ENCODE data around the gene FBXO42.

The FBXO42 gene

DNA sequence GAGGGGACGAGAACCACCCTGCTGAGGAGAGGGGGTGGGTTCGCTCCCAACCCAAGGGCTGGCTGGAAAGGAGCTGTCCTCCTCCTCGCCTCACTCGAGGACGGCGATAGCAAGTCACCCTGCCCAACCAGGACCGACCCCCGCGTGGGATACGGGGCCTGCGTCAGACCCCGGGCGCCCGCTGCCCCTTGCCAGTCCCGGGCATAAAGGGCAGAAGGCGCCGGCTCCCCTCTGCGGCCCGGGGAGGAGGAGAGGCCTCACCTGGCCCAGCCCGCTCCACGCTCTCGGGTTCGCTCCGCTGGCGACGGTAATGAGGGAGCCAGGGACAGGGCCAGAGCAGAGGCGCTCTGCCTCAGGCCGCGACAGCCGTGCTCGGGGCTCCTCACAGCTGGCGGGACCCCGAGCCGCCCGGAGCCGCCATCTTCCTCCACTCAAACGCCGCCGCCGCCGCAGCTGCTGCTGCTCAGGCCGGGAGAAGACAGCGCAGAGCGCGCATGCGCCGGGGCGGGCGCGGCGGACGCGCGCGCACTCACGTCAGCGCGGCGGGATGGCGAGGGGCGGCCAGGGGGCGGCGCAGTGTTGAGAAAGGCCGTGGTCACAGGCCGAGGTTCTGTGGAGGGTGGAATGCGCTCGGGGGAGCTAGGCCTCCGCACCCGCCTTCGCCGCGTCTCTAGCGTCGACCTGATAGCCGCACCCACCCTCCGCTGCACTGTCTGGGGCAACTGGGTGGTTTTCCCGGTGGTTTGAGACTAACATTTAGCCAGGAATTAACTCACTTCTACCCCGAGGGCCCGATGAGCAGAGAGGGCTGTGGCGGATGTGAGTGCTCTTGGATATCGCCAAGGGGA is at the start of gene FBXO42:
TSS of gene FBXO42 (minus strand) at position 487 of the 848 bp plus-strand sequence. CDS start 37,062 bp downstream, outside the sequence.
- in situ Hi-C loops (cut with MboI; ENCODE audit: low sequenced_read_pairs): no loop called here

DNA sequence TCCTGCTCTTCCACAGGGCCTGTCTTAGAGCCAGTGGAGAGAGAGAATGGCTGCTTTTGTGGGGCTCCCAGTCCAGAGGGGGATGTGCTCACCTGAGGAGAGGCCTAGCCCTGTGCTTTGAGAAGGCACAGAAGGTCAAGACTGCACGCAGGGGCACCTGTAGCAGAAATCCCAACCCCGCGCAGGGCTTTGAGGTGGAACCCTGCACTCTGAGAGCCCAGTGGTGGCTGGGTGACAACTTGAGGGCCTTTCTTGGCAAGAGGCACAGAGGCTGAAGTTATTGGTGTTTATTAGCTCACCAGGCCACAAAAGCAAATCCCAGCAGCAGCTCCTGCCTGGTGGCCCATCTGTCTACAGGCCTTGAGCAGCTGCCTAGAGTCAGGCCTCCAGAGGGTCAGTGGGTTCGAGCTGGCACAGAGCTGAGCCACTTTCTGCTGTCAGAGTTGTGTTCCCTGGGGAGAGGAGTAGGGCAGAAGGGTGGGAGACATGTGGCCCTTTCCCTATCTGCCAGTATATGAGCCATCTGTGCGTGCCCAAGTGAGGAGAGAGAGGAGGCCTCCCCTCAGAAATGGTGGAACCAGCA is 46.2 kb upstream of the FBXO42 start:
- in situ Hi-C loops (cut with MboI; ENCODE audit: low sequenced_read_pairs): no loop called here

DNA sequence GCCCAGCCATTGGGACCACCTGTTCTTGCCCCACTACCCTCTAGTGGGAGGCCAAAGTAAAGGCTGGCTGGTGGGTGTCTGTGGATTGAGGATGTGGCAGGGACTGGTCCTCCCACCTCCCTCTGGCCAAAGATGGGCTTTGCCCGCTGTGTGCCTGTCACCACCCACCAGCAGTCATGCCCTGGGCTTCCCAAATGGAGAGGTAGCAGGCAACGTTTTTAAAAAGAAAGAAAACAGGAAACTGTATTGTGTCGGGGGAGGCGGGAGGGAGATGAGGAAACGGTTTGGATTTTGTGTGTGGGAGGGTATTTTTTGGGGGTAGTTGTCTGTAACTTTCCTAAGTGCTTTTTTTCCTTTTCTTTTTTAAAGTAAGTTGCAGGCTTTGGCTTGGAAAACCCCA is 44.8 kb upstream of the FBXO42 start:
- in situ Hi-C loops (cut with MboI; ENCODE audit: low sequenced_read_pairs): no loop called here

DNA sequence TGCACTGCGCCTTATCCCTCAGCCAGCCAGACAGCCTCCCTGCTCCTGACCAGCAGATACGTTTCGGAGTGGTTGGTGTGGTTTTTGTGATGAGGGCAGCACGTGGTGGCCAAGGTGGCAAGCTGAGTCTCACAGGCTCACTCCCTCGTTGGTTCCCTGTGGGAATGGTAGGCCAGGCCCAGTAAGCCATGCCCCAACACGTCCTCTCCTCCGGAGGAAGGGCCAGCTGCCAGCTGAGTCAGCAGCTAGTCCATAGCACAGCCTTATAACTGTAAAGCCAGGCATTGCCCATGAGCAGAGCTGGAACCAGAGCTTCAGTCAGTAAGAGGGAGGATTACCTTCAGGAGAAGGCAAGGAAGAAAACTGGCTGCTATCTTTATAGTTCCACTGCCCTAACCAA is 44.3 kb upstream of the FBXO42 start:
- in situ Hi-C loops (cut with MboI; ENCODE audit: low sequenced_read_pairs): no loop called here

DNA sequence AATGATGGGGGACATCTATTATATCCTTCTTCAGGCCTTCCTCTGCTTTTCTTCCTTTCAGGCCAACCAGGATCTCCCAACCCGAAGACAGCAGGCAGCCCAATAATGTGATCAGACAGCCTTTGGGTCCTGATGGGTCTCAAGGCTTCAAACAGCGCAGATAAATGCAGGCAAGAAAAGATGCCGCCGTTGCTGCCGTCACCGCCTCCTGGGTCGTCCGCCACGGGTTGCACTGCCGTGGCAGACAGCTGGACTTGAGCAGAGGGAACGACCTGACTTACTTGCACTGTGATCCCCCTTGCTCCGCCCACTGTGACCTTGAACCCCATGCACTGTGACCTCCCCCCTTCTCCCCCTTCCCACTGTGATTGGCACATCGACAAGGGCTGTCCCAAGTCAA is 42.7 kb upstream of the FBXO42 start:
- in situ Hi-C loops (cut with MboI; ENCODE audit: low sequenced_read_pairs): no loop called here

DNA sequence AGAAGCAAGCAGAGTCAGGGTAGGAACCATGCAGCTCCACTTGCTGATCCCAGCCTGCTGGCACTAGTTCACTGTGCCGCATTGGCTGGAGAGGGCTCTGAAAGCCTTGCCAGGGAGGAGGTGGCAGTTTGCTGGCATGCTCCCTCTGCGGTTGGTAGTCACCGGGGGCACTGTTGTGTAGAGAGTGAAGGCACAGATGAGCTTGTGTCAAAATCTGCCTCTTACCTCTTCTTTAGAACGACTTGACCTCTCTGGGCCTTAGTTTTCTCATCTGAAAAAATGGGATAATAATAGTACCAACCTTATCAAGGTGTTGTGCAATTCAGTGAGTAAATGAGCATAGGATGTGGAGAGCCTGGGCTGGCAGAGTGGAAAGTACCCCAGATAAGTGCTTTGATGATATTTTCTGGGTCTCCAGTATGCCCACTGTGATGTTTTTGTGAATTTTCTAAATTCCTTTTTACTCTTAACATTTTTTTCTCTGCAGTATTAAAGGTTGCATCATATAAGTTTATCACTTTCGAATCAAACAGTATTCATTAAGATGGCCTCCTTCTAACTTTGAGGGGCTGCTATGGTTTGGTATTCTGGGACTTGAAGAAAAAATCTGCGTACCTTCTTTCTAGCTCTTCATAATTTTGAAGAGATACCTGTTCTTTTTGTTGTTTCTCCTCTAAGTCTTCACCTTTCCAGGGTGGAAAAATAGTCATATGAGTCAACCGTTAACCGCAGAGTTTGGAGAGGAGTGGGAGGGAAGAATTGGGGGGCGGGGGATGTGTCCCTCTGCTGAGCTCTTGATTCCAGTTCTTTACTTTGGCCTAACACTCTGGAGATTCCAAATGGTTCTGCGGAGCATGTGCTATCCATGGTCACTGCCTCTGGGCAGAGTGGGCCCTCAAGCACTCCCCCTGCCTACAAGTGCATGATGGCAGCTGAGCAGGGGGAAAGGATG is 41.6 kb upstream of the FBXO42 start:
- in situ Hi-C loops (cut with MboI; ENCODE audit: low sequenced_read_pairs): no loop called here

DNA sequence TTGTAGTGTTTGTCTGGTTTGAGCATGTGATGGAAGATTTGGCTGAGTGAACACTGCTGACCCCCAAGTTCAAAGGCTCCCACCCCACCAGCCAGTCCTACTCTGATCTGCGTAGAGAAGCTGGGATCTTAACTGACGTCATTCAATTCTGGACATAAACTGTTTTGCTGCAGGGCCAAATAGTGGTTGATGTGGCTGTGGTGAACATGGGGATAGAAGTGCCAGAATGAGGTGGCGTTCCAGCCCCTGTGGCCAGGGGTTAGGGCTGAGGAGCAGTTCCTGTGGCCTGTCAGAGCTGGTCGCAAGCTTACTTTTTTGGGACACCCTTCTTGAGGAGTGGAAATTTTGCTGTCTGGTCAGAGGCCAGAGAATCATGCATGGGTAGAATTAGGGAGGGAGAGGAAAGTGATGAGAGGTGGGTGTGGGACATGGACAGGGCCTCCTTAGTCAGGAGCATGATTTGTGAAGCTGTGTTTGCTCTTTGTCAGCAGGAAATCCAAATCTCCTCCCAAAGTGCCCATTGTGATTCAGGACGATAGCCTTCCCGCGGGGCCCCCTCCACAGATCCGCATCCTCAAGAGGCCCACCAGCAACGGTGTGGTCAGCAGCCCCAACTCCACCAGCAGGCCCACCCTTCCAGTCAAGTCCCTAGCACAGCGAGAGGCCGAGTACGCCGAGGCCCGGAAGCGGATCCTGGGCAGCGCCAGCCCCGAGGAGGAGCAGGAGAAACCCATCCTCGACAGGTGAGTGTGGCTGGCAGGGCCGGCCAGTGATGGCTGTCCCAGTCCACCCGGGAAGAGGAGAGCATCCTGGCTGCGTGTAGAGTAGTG is 40.7 kb upstream of the FBXO42 start:
- in situ Hi-C loops (cut with MboI; ENCODE audit: low sequenced_read_pairs): no loop called here

DNA sequence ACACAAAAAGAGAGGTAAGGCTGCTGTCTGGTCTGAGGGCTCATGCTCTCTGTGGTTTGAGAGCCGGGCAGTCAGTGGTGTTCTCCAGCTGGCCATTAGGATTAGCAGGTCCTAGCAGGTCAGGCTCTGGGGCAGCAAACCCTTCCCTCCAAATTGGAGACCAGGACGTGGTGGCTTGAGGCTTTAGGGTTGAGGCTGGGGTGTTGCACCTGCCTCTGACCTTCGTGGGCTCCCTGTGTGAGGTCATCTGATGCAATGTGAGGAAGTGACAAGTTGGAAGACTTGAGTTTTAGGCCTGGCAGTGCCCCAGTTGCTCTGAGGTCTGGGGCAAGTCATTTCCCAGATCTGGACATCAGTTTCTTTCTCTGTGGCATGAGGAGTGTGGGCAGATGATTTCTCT is 39.1 kb upstream of the FBXO42 start:
- in situ Hi-C loops (cut with MboI; ENCODE audit: low sequenced_read_pairs): no loop called here

DNA sequence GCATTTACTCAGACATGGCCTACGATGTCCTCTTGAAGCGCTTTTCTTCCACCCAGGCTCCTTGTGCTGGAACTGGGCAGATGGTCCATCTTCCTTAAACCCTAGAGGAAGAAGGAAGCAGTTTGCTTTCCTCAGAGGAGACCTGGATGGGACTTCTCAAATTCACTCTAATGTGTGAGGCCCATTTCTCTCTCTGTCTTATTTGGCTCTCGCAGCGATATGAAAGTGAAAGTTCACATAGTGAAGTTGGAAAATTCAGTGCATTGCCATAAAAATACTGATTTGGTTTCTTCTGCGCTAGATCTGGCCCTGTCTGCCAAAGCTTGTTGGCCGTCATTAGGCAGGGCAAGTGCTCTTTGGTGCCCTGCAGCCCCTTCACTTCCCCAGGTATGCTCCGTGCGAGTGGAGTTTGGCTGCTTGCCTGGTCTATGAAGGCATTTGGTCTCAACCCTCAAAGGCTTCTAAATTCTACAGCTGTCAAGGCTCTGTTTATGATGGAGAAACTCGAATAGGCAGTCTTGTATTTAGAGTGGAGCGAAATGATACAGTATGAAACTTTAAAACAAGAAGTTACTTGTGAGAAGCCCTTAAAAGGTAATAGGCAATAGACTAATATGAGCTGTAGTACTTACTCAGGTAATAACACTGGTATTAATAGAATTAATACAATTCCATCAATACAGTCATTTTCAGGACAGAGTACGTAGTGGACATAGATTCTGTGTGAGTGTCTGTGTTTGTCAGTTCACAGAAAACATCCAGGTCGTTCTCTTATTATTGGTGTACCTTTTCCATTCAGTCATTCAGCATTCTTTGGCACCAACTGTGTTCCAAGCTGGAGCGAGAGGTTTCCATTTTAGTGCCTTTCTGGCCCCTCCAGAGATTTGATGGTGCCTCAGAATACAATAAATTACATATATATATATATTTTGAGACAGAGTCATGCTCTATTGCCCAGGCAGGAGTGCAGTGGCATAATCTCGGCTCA is 35.2 kb upstream of the FBXO42 start:
- in situ Hi-C loops (cut with MboI; ENCODE audit: low sequenced_read_pairs): no loop called here

DNA sequence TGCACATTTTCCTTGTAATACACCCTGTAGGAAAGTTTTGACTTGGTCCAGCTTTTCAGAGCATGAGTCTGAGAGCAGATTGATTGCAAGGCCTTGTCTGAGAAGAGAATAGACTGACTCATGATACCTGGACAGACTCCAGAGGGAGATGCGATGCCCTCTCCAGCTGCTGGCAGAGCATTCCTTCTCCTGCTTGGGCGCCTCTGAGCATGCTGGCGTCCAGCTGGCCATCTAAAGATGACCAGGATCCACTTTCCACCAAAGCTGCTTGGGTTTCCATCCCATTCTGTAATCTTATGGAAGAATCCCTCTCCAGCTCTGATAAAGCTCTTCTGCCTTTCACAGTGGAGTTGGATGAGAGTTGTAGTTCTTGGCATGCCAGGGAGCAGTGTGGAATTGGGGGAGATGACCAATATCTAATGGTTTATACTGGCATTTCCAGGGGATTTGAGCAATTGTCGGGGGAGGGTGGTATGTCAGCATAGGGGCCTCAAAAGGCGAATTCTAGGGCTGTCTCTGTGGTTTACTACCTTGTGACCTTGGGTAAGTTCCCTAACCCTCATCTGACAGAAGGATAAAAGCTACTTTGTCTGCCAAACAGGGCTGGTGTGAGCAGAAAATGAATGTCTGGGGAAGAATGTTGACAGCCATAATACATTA is 34.3 kb upstream of the FBXO42 start:
- in situ Hi-C loops (cut with MboI; ENCODE audit: low sequenced_read_pairs): no loop called here

DNA sequence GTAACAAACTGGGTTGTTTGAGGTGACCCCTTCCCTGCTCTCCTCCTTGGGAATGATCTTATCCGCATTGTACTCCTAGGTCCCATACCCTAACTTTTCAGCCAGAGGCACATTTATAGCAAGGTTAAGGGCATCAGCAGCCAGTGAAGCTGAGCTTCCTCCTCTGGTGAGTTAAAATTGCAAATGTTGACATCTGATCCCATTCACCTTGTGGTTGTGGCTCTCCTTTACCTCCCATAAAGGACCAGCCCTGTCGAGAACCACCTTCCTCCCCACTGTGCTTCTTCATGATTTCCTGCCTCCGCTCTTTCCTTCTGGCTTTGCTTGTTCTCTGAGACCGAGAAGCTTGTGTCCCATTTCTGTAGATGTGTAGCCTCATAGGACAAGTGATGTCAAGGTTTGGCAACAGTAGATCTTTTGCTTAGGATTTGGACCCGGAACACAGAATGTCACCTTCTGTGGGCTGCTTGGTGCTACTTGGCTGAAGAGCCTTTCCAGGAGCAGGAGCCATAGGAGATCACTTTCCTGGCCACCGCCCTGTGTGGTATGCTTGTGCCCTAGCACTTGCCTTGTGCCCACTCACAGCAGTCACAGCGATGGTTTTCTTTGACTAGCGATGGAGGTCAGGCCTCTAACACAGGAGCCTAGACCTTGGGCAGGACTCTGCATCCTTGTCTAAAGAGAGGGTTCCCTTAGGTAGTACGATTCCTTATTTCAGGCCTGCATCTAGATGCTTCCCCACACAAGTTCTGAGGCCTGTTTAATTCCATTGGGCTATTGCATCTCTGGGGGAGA is 33.6 kb upstream of the FBXO42 start:
- in situ Hi-C loops (cut with MboI; ENCODE audit: low sequenced_read_pairs): no loop called here

DNA sequence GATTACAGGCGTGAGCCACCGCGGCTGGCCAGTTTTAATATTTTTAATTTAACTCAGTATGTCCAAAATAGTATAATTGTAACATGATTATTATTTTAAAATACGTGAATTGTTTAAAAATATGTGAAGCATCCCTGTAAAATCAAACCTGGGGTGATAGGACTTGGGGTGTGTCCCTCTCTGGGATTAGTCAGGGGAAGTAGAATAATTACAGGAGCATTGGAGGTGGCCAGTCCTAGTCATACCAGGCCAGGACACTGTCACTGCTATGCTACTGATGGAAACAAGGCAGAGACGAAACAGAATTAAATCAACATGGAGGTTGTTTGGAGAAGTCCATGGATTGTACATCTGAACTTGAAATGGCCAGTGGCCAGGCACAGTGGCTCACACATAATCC is 31.6 kb upstream of the FBXO42 start:
- in situ Hi-C loops (cut with MboI; ENCODE audit: low sequenced_read_pairs): no loop called here

DNA sequence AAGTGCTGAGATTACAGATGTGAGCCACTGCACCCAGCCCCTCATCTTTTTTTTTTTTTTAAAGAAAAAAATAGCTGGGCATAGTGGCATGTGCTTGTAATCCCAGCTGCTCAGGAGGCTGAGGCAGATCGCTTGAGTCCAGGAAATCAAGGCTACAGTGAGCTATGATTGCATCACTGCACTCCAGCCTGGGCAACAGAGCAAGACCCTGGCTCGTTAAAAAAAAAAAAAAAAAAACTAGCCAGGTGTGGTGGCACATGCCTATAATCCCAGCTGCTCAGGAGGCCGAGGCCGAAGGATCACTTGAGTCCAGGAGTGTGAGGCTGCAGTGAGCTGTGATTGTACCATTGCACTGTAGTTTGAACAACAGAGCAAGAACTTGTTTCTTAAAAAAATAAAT is 28.6 kb upstream of the FBXO42 start:
- in situ Hi-C loops (cut with MboI; ENCODE audit: low sequenced_read_pairs): no loop called here

DNA sequence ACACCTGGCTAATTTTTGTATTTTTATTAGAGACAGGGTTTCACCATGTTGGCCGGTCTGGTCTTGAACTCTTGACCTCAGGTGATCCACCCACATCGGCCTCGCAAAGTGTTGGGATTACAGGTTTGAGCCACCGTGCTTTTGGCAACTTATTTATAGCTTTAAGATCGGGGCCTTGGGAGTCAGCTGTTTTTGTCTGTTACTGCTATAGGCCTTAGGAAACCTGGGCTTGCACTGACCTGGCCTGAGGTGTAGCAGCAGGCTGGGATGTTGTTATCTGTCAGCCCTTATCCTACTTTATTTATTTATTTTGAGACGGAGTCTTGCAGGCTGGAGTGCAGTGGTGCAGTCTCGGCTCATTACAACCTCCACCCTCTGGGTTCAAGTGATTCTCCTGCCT is 26.2 kb upstream of the FBXO42 start:
- in situ Hi-C loops (cut with MboI; ENCODE audit: low sequenced_read_pairs): no loop called here

DNA sequence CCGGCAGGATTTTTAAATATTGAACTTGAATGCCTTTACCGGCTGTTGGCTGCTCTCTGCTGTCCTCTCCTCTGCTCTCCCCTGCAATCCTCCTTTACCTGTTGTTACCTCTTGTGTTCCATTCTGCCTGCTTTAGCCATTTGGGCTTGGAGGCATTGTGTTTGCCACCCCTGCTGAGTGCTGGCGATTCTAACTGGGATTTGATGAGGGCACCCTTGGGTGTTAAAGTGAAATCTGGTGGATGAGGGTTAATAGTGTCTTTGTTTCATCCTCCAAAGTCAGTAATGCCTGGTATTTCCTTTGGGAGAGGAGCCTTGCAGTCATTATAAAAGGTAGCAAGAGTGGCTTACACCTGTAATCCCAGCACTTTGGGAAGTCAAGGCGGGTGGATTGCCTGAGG is 24.7 kb upstream of the FBXO42 start:
- in situ Hi-C loops (cut with MboI; ENCODE audit: low sequenced_read_pairs): no loop called here

DNA sequence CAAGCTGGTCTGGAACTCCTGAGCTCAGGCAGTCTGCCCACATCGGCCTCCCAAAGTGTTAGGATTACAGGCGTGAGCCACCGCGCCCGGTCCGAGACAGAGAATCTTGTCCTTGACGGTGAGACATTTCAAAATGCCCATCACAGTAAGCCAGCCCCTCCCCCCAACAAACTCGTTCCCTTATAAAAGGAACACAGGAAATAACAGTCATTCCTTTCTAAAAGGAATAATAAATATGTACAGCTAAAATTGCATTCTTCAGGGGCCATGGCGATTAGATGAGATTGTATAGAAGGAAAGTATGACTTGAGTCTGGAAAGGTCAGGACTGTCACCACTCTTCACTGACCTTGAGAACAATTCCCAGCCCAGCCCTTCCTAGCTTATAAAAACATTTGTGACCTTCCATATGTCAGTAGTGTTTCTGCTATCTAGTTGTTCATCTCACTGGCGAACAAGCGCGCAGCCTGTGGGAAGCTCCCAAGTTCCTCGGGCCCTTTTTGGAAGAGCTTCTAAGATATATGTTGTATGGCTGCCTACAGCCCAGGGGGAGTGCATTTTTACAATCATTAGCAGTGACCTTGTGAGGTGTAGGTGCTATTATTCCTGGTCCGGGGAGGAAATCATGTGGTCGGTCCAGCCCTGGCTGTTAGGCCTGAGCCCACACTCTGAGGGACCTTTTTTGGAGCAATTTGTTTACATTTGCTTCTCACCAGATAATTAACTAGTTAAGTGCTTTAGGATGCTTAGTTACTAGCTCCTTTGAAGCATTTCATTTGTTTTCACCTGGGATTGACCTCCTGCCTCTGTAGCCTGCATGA is 23.5 kb upstream of the FBXO42 start:
- in situ Hi-C loops (cut with MboI; ENCODE audit: low sequenced_read_pairs): no loop called here

DNA sequence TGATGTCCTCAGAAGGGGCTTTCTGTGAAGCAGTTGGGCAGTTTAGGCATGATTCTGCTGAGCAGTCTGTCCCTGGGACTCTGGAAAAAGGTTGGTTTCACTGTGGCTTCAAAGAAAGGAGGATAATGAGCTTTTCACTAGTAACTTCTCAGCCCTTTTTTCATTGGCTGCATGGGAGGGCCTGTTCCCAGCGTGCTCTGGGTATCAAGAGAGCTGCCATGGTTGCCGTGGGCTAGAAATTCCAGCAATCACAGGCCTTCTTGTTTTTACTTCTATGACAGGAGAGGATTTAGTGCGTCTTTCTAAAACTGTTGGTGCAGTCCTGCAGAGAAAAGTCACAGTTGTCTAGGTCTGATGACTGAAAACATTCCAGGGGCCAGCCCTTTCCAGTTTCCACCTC is 22.0 kb upstream of the FBXO42 start:
- in situ Hi-C loops (cut with MboI; ENCODE audit: low sequenced_read_pairs): no loop called here
